WI38 (cell line): Measurements from ENCODE around the gene PRKCE.

ENCODE experiments used
- H3K4me3 ChIP-seq: 2 replicates; pipeline ENCODE4 v1.5.1; 2011; ENCODE audit warnings: low read depth, mild to moderate bottlenecking, control low read depth, low read length
- TF ChIP-seq, protein P1 (sequence below): IDR thresholded peaks from 2 replicates; pipeline ENCODE4 v1.5.1; 2012; ENCODE audit warnings: low read depth, mild to moderate bottlenecking, control low read depth, low read length

PRKCE gene

DNA sequence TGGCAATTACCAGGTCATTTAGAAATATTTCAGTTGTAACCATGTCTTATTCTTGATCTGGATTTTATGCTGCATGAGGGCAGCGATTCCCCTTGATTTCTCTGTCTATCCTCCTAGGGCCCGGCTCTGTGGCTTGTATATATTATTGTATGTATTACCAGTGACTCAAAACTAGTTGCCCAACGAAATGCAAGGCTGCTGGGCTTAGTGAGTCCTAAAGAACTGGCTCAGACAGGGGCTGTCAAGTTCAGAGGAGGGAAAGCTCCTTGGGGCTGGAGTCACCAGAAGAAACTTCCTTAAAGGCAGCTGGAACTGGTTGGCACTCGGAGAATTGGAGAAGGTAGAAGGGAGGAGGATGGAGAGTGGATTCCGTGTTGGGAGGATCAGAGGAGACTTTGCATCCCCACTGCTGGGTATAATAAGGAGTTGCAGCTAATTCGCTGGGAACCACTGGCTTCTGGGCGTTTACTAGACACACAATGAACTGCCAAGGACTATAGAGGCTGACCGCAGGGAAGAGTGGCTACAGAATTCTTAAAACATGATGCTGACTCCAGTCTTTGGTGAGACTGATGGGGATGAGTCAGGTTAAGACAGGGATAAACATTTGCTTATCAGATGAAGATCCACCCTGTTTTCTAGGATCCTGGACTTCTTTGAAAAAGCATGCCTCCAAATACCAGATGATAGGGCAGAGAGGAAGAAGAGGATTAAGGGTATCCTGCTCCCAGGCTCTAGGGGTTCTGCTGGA is 104.3 kb downstream of the PRKCE start:
- no peak overlapping the region for H3K4me3 ChIP-seq
- TF ChIP-seq, protein P1, sequence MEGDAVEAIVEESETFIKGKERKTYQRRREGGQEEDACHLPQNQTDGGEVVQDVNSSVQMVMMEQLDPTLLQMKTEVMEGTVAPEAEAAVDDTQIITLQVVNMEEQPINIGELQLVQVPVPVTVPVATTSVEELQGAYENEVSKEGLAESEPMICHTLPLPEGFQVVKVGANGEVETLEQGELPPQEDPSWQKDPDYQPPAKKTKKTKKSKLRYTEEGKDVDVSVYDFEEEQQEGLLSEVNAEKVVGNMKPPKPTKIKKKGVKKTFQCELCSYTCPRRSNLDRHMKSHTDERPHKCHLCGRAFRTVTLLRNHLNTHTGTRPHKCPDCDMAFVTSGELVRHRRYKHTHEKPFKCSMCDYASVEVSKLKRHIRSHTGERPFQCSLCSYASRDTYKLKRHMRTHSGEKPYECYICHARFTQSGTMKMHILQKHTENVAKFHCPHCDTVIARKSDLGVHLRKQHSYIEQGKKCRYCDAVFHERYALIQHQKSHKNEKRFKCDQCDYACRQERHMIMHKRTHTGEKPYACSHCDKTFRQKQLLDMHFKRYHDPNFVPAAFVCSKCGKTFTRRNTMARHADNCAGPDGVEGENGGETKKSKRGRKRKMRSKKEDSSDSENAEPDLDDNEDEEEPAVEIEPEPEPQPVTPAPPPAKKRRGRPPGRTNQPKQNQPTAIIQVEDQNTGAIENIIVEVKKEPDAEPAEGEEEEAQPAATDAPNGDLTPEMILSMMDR, result no peak

DNA sequence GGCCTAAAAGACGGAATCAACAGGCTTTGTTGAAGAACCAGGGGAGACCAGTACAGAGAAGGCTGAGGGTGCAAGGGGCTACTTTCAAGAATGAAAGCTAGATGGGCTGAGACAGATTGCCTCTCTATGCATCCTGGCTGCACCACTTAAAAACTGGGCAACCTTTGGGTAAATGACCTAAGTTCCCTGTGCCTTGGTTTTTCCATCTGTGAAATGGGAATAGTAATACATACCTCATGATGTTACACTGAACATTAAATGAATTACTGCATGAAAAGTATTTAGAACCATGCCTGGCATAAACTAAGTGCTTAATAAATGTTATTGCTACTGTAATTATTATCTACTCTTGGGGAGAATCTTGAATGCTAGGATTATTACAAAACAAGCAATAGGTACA is 106.5 kb downstream of the PRKCE start:
- no peak overlapping the region for H3K4me3 ChIP-seq
- TF ChIP-seq, protein P1, result no peak

DNA sequence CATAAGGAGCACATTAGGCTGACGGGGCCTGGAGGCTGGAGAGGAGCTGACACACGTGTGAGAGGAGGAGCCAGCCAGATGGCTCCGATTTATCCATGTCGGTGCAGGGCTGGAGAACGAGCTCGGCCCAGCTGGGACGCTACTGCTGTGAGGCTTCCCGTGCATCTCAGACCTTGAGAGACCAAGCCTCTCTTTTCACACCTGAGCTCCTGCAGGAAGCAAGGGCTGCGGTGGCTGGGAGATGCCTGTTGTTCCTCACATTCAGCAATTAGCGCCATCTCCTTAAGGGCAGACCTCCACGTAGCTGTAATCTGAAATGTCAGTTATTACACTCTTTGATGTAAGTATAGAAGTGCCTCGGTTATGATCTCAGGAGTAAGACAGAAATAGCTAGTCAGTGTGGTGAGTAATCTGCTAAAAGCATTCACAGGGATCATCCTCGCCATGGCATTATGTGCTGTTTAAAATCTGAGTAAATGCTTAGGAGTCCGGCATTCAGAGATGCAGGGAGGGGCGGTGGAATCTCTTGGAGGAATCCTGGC is 107.9 kb downstream of the PRKCE start:
- TF ChIP-seq, protein P1, result no peak
- H3K4me3 ChIP-seq, result peak overlapping the region; percentile 33

DNA sequence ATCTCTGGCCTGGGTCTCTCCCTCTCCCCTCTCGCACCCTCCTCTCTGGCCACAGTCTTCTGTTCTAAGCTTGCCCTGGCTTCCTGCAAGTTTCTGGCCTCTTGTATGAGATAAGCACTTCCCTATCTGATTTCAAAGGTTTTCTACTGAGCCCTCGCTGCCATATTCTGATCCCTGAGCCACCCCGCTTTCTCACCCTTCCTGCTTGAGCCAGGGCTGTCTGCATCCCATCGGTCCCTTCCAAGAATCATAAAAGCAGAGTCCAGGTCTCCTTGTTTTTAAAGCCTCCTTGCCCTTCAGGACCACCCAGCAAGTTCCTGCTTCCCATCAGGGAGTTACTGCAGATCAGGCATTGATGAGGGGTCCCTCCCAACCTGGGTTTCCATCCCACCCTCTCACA is 110.2 kb downstream of the PRKCE start:
- TF ChIP-seq, protein P1, result no peak
- no peak overlapping the region for H3K4me3 ChIP-seq

DNA sequence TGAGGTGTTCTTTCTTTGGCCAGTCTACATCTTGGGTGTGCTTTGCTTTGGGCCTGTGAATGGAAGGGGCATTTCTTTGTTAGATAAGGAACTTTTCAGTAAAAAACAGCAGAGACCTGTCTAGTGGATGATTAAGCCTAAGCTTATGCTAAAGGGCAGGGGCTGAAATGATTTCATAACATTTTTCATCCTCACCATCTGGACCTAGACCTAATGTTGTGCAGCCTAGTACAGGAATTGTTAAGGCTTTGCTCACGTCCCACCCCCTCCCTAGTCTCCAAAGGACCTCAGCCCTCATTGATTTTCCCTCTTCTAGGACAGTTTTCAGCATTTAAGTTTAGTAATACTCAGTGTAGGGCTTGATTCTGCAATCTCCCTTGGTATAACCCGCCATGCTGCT is 111.8 kb downstream of the PRKCE start:
- no peak overlapping the region for H3K4me3 ChIP-seq
- TF ChIP-seq, protein P1, result no peak

DNA sequence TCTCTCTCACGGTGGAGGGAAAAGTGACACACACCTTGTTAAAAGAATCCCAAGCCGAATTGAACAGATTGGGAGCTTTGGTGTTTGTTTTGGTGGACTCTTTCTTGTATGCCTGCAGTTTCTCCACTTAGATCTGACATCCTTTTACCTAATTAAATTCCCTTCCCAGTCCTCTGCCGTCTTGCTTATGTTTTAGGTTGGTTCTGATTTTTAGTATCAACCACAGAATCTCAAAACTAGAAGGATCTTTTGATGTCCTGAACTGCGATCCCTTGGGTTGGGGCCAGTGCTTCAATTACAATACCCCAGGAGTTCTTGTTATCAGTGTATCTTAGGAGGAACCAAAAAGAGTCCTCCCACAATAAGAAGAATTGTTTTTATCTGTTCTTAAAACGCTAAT is 112.3 kb downstream of the PRKCE start:
- TF ChIP-seq, protein P1, result no peak

DNA sequence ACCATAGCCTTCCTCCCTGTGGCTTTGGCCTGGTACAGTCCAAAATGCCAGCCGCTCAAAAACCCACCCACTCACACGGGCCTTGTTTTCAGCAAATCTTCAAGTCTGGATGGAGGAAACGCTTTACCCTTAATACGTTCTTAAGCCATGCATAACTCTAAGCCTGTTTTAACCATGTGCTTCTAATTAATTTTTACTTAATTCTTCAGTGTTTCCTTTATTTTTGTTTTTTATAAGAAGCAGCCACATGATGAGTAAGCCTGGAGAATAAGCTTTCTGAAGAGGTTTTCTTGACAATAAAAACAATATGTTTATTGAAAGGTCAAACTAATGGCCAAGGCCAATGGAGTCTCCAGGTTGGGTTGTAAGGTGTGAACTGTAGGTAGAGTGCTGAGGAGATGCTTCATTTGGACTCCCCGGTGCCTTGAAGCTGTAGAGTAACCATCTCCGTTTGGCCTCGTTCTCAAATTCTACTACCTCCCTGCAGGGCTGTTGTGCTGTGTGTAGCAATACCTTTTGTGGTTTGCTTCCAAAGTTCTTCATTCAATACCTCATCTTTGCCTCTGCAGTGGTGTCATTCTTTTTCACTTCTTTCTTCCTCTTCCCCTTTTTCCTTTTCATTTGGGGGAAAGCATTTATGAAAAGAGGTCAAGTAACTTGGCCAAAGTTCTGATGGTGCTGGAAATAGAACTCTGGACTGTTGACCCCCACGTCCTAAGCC is 113.7 kb downstream of the PRKCE start:
- TF ChIP-seq, protein P1, result no peak
- H3K4me3 ChIP-seq, result no peak overlapping the region

More for the DNA sequence above, 112.3 kb downstream of the PRKCE start:
- no peak overlapping the region for H3K4me3 ChIP-seq
